GM12892 (cell line): ENCODE data around the gene KCNS3.

Source experiments
- POLR2A ChIP-seq: IDR thresholded peaks from 2 replicates; pipeline ENCODE4 v1.6.1; 2011; ENCODE audit warnings: low read depth, low read length, control low read depth
- POLR2AphosphoS5 ChIP-seq: IDR thresholded peaks from 2 replicates; pipeline ENCODE4 v1.6.1; 2011; ENCODE audit warnings: low read depth, low read length, control low read depth

DNA sequence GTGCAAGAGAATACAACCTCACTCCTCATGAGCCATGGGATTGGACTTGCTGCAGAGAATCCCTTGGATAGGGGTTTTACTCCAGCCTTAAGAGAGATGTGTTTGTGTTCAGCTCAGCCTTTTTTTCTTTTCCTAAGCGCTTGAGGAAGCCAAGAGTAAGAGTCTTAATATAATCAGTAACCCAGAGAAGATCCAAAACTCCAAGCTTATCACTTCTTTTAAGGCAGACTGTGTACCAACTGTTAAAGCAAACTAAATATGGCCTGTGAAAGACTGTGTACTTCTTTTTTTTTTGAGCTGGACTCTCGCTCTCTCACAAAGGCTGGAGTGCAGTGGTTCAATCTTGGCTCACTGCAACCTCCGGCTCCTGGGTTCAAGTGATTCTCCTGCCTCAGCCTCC, 31.8 kb upstream of the KCNS3 start:
- TF ChIP-seq POLR2A, result no peak
- TF ChIP-seq POLR2AphosphoS5, result no peak
